Psoas muscle (tissue), 8 donors: ENCODE data around the gene LETM1. TPM values are rescaled to one million over a fixed set of nuclear protein-coding genes. Genes with fewer than 3 reads are reported as not detected.
A peak's percentile ranks its signal among the peaks of the same experiment; 100 is the strongest.

Experiments used
- ATAC-seq, 4 donors: fragments of 200-7000 bp; cut with Tn5 transposase; one replicate each; pipeline ENCODE4 v1.9.1; 2020; ENCODE audit warnings: moderate library complexity in 3 of 4, mild to moderate bottlenecking in 2 of 4
- DNase-seq, 2 donors: peaks; one replicate each; pipeline ENCODE4 v3.0.0-alpha.2; 2020
- H3K27ac ChIP-seq: fragments of 200-600 bp; one replicate; pipeline ENCODE4 v1.8.0; 2022
- H3K27me3 ChIP-seq, 3 donors: fragments of 200-600 bp in 1 of 3; one replicate each; pipeline versions ENCODE4 v1.6.1 to v1.8.0; 2013 to 2022; ENCODE audit warnings: low read length in 2 of 3, mild to moderate bottlenecking in 2 of 3, moderate library complexity in 1 of 3; ENCODE audit not compliant: insufficient read depth in 3 of 3
- H3K36me3 ChIP-seq, 2 donors: fragments of 200-600 bp in 1 of 2; one replicate each; pipeline versions ENCODE4 v1.6.1 to v1.8.0; 2013 to 2022; ENCODE audit warnings: low read depth in 1 of 2, mild to moderate bottlenecking in 1 of 2, moderate library complexity in 1 of 2; ENCODE audit not compliant: insufficient read depth in 1 of 2
- H3K4me1 ChIP-seq: fragments of 200-600 bp; one replicate; pipeline ENCODE4 v1.8.0; 2022
- H3K4me3 ChIP-seq: fragments of 200-600 bp; one replicate; pipeline ENCODE4 v1.8.0; 2022; ENCODE audit warnings: mild to moderate bottlenecking
- H3K9me3 ChIP-seq: fragments of 200-600 bp; one replicate; pipeline ENCODE4 v1.8.0; 2022
- CTCF ChIP-seq: fragments of 200-600 bp; IDR thresholded peaks from one replicate; pipeline ENCODE4 v1.8.0; 2022; ENCODE audit warnings: antibody characterized with exemption
- WGBS, 3 donors: extraction: QIAGEN DNeasy Blood & Tissue Kit; methylation state at CpG; one replicate each; pipeline versions ENCODE4 v1.1.6 to v1.1.7; 2013; 5-methylcytosine and 5-hydroxymethylcytosine counted together
- intact Hi-C, 2 donors: fragments of 100-400 bp; cut with DNase I; formaldehyde crosslinking; loops; one replicate each; pipeline versions ENCODE4 v1.11.0 to v1.14.2; 2022
- polyA plus RNA-seq, 3 donors: library from polyadenylated mRNA; stranded (reverse); fragments of 200-250 nt; gene quantifications; one replicate each; pipeline ENCODE4 v1.2.3, GENCODE V29; 2013
- total RNA-seq, 4 donors: library from RNA; stranded (reverse); fragmentation: NEBNext Ultra II Directional in 2 of 4; extraction: Animal tissue kit (Norgen Biotek cat#: 25700) in 2 of 4; gene quantifications; one replicate each; pipeline versions ENCODE4 v1.2.1 to v1.2.4, GENCODE V29; 2021 to 2023
- donor health status: healthy with polysubstance abuse.
- donor health status: DM: no; HTN: no; CAD: no; lungs with moderate emphysema.
- donor health status: Bipolar disorder and iron deficiency.
- donor health status: healthy.
- donor health status: DM: yes; HTN: yes; CAD: no.
- donor health status: DM: no; HTN: no; CAD: no.
- donor health status: DM: no; HTN: no; CAD: no.
- donor health status: DM: yes; HTN: yes; CAD: no.

LETM1 gene
- total and polyA plus RNA-seq, 7 donors = 14.1 to 50.3 (median 26.8) TPM

- DNase-seq = no peak
- Histone ChIP-seq H3K4me1 (no peaks in the 10 kb centered on the region), H3K27me3 (peaks cover 0 to 5% (median 5%) of the 10 kb centered on the region in 3 donors)
Measured at GRCh38 chr4:1773754-1774153, 82.2 kb downstream of the LETM1 start.

GRCh38 chr4:1772853-1773538 lies 83.0 kb downstream of the LETM1 start:
- intact Hi-C loops = no loop called here
- peaks cover 0 to 13% (median 8%) of the 10 kb centered on the region in 3 donors for H3K27me3 ChIP-seq
- H3K4me1 ChIP-seq = no peaks in the 10 kb centered on the region
- no peaks in the 10 kb centered on the region for H3K36me3 ChIP-seq
- DNase-seq (no peak), ATAC-seq (peak in 1 of 4 donors; percentile 19)
- no peak overlapping the region for H3K4me3 ChIP-seq
- WGBS, 3 donors = 30 to 52% (median 34%) methylated on average over 28 to 30 of the region's 30 CpGs
- TF ChIP-seq CTCF = no peak
- H3K9me3 ChIP-seq = no peaks in the 10 kb centered on the region
- H3K27ac ChIP-seq = no peak overlapping the region

More at GRCh38 chr4:1773754-1774153, 82.2 kb downstream of the LETM1 start:
- 79 to 86% (median 84%) methylated on average over 10 of the region's 10 CpGs for WGBS, 3 donors
- no peak for ATAC-seq
- H3K36me3 ChIP-seq = no peaks in the 10 kb centered on the region
- TF ChIP-seq CTCF = no peak
- H3K27ac ChIP-seq = no peak overlapping the region
- intact Hi-C loops = no loop called here
- no peak overlapping the region for H3K4me3 ChIP-seq
- no peaks in the 10 kb centered on the region for H3K9me3 ChIP-seq

GRCh38 chr4:1771555-1772305 lies 84.2 kb downstream of the LETM1 start:
- no peak for TF ChIP-seq CTCF
- Histone ChIP-seq H3K4me3 (no peak overlapping the region), H3K27me3 (peaks cover 0 to 17% (median 8%) of the 10 kb centered on the region in 3 donors), H3K9me3 (no peaks in the 10 kb centered on the region), H3K36me3 (no peaks in the 10 kb centered on the region), H3K4me1 (no peaks in the 10 kb centered on the region), H3K27ac (no peak overlapping the region)
- DNase-seq (no peak), ATAC-seq (no peak)
- 73 to 77% (median 77%) methylated on average over 16 to 27 of the region's 28 CpGs for WGBS, 3 donors
- intact Hi-C loops = no loop called here

- ATAC-seq = no peak
- Histone ChIP-seq H3K36me3 (no peaks in the 10 kb centered on the region), H3K4me3 (no peak overlapping the region), H3K27me3 (peaks cover 0 to 17% (median 11%) of the 10 kb centered on the region in 3 donors), H3K4me1 (no peaks in the 10 kb centered on the region), H3K27ac (no peak overlapping the region), H3K9me3 (no peaks in the 10 kb centered on the region)
- no peak for TF ChIP-seq CTCF
- intact Hi-C loops = no loop called here
- 77 to 90% (median 83%) methylated on average over 11 of the region's 11 CpGs for WGBS, 3 donors
- DNase-seq = no peak
Measured at GRCh38 chr4:1770791-1771231, 85.1 kb downstream of the LETM1 start.
